ENCODE results near the gene ABCB11. TPM values are rescaled to one million over a fixed set of nuclear protein-coding genes. Genes with fewer than 3 reads are reported as not detected.

ABCB11 gene
- total and polyA plus RNA-seq, 2 of the 4 experiments (the other 2 are of a cell fraction), result not detected

DNA sequence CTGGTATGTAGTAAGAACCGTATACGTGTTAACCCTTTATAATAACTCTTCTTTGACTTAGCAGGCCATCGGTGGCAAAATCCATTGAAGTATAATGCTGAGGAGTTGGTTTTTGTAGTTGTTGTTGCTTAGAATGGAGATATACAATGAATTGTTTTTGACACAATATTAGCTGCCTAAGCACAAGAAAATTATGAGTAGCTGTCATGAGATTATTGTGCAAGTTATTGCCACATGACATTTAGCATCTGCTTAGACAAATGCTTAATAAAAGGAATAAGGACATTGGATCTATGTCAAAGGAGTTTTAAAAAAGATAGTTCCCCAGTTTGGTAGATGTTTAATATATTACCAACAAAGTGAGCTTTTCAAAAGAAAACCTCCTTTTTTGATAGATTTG is 59.9 kb downstream of the ABCB11 start:
- no peak overlapping the region for H3K27ac ChIP-seq (ENCODE audit: insufficient read depth, low read length)
- no peak overlapping the region for H2AK5ac ChIP-seq (ENCODE audit: low read depth, low read length)
- BruUV-seq (replicated peaks), result no TSS peak
- no peak overlapping the region for H3K14ac ChIP-seq (replicated peaks; ENCODE audit: low read depth, low read length)
- ChIA-PET POLR2A (ENCODE audit: unreplicated experiment) (no interaction called here), CTCF (no interaction called here)
- no peak overlapping the region for H3K4me2 ChIP-seq (ENCODE audit: low read depth, low read length)
- WGBS, 2 experiments (ENCODE audit: extremely low coverage in 2 of 2, insufficient read length in 1 of 2), result no CpG with 5 or more reads among the region's 3 CpGs
- DNase-seq (no peak), ATAC-seq (ENCODE audit: low read depth) (no peak)
- no peak overlapping the region for H2BK15ac ChIP-seq (ENCODE audit: low read depth, low read length)
- no peak overlapping the region for H3K4me3 ChIP-seq (ENCODE audit: insufficient read depth, low read depth, low read length)
- no peaks in the 10 kb centered on the region for H4K20me1 ChIP-seq (ENCODE audit: insufficient read depth, low read length)
- H4K91ac ChIP-seq (ENCODE audit: insufficient read depth, low read depth, low read length), result no peak overlapping the region
- H2BK120ac ChIP-seq (ENCODE audit: low read depth, low read length), result no peak overlapping the region
- H2AK9ac ChIP-seq (replicated peaks; ENCODE audit: low read depth, low read length, poor library complexity), result no peak overlapping the region
- TF ChIP-seq POLR2A (IDR thresholded peaks at IDR 0.05; ENCODE audit: low read depth, low read length), result no peak
- no peak for TF ChIP-seq FOS (IDR thresholded peaks at IDR 0.05; ENCODE audit: low read depth, low read length)
- TF ChIP-seq, protein P1, sequence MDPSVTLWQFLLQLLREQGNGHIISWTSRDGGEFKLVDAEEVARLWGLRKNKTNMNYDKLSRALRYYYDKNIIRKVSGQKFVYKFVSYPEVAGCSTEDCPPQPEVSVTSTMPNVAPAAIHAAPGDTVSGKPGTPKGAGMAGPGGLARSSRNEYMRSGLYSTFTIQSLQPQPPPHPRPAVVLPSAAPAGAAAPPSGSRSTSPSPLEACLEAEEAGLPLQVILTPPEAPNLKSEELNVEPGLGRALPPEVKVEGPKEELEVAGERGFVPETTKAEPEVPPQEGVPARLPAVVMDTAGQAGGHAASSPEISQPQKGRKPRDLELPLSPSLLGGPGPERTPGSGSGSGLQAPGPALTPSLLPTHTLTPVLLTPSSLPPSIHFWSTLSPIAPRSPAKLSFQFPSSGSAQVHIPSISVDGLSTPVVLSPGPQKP (IDR thresholded peaks at IDR 0.05; ENCODE audit: borderline replicate concordance, low read depth, low read length), result no peak
- TF ChIP-seq, protein P2, sequence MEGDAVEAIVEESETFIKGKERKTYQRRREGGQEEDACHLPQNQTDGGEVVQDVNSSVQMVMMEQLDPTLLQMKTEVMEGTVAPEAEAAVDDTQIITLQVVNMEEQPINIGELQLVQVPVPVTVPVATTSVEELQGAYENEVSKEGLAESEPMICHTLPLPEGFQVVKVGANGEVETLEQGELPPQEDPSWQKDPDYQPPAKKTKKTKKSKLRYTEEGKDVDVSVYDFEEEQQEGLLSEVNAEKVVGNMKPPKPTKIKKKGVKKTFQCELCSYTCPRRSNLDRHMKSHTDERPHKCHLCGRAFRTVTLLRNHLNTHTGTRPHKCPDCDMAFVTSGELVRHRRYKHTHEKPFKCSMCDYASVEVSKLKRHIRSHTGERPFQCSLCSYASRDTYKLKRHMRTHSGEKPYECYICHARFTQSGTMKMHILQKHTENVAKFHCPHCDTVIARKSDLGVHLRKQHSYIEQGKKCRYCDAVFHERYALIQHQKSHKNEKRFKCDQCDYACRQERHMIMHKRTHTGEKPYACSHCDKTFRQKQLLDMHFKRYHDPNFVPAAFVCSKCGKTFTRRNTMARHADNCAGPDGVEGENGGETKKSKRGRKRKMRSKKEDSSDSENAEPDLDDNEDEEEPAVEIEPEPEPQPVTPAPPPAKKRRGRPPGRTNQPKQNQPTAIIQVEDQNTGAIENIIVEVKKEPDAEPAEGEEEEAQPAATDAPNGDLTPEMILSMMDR (conservative IDR thresholded peaks at IDR 0.05; ENCODE audit: low read depth, low read length), result no peak
- TF ChIP-seq MAZ (IDR thresholded peaks at IDR 0.05; ENCODE audit: borderline replicate concordance, low read depth, low read length), result no peak
- TF ChIP-seq SMC3 (IDR thresholded peaks at IDR 0.05; ENCODE audit: low read depth, low read length), result no peak
- no peak overlapping the region for H2AFZ ChIP-seq (replicated peaks; ENCODE audit: low read length, poor library complexity)
- H3K79me1 ChIP-seq (ENCODE audit: low read depth in 1 of 2, low read length in 2 of 2), result no peaks in the 10 kb centered on the region
- no peaks in the 10 kb centered on the region for H3K9me3 ChIP-seq (ENCODE audit: control insufficient read depth, insufficient read depth, low read length)
- intact Hi-C loops (cut with micrococcal nuclease) (no loop called here), dilution Hi-C loops (cut with HindIII; ENCODE audit: low sequenced_read_pairs, unreplicated experiment) (no loop called here), in situ Hi-C loops (cut with MboI; ENCODE audit: low sequenced_read_pairs) (no loop called here)
- H3K23ac ChIP-seq (ENCODE audit: low read depth, low read length), result no peak overlapping the region
- no peak overlapping the region for H4K5ac ChIP-seq (ENCODE audit: low read depth, low read length)
- H4K8ac ChIP-seq (ENCODE audit: low read depth in 2 of 2, low read length in 2 of 2), result no peak overlapping the region
- no peak overlapping the region for H2BK5ac ChIP-seq (ENCODE audit: low read depth, low read length, poor library complexity, severe bottlenecking)
- H3K27me3 ChIP-seq (ENCODE audit: control insufficient read depth, insufficient read depth, low read length), result no peaks in the 10 kb centered on the region
- no peak overlapping the region for H3K9ac ChIP-seq (ENCODE audit: low read depth, low read length)
- H3K56ac ChIP-seq (ENCODE audit: extremely low read depth, insufficient read depth, low read length), result no peak overlapping the region
- H3K4ac ChIP-seq (ENCODE audit: low read depth, low read length), result no peak overlapping the region
- H3K18ac ChIP-seq (ENCODE audit: low read depth, low read length), result no peak overlapping the region
- H3K4me1 ChIP-seq (ENCODE audit: control insufficient read depth, insufficient read depth, low read length), result no peaks in the 10 kb centered on the region
- no peak overlapping the region for H2BK20ac ChIP-seq (ENCODE audit: low read depth, low read length)
- H3K9me1 ChIP-seq (ENCODE audit: insufficient read depth, low read length), result no peaks in the 10 kb centered on the region
- H3K36me3 ChIP-seq (ENCODE audit: control insufficient read depth, insufficient read depth, low read length), result no peaks in the 10 kb centered on the region

Measured in IMR-90 (cell line).